Measurements from ENCODE around the gene EDC4.
"Not testable (repeated sequence)": the region's sequence is repeated elsewhere in the genome, so short reads cannot be mapped to it uniquely, and the experiment has no call there.

The EDC4 gene

GRCh38 chr16:67909056-67909742, 36.3 kb downstream of the EDC4 start:
- no peak for FAIRE-seq

GRCh38 chr16:67910158-67910557, 37.3 kb downstream of the EDC4 start:
- FAIRE-seq, result no peak

GRCh38 chr16:67914758-67915495, 42.1 kb downstream of the EDC4 start:
- FAIRE-seq, result no peak

- not testable (repeated sequence) for FAIRE-seq
These were observed 42.6 kb downstream of the EDC4 start for GRCh38 chr16:67915496-67915769.

- FAIRE-seq, result no peak
These were observed 43.2 kb downstream of the EDC4 start for GRCh38 chr16:67915831-67916723.

GRCh38 chr16:67917140-67917851, 44.4 kb downstream of the EDC4 start:
- FAIRE-seq, result no peak

- FAIRE-seq, result no peak
These were observed 45.0 kb downstream of the EDC4 start for GRCh38 chr16:67917852-67918236.

GRCh38 chr16:67919622-67920221, 46.9 kb downstream of the EDC4 start:
- FAIRE-seq, result no peak

- FAIRE-seq, result no peak
These were observed 49.4 kb downstream of the EDC4 start for GRCh38 chr16:67922221-67922620.

GRCh38 chr16:67922740-67923139, 49.9 kb downstream of the EDC4 start:
- no peak for FAIRE-seq

GRCh38 chr16:67923414-67924116, 50.7 kb downstream of the EDC4 start:
- FAIRE-seq, result no peak

- no peak for FAIRE-seq
These were observed 51.5 kb downstream of the EDC4 start for GRCh38 chr16:67924140-67924906.

- FAIRE-seq, result no peak
These were observed 53.4 kb downstream of the EDC4 start for GRCh38 chr16:67926181-67926750.

- FAIRE-seq, result no peak
These were observed 54.5 kb downstream of the EDC4 start for GRCh38 chr16:67927131-67927941.

GRCh38 chr16:67928147-67928546, 55.3 kb downstream of the EDC4 start:
- no peak for FAIRE-seq

- no peak for FAIRE-seq
These were observed 55.9 kb downstream of the EDC4 start for GRCh38 chr16:67928561-67929364.

- FAIRE-seq, result no peak
These were observed 57.3 kb downstream of the EDC4 start for GRCh38 chr16:67930191-67930590.

GRCh38 chr16:67930678-67931211, 57.9 kb downstream of the EDC4 start:
- no peak for FAIRE-seq
